Neural cell (in vitro differentiated cells): ENCODE results near the gene DGKI. TPM values are rescaled to one million over a fixed set of nuclear protein-coding genes. Genes with fewer than 3 reads are reported as not detected.

Experiments
- H2AFZ ChIP-seq: fragments of 200-600, 300-800 bp; sonication (generic), shearing (Covaris generic); 2 replicates; pipeline ENCODE4 v1.6.0; 2014; ENCODE audit warnings: low read depth, mild to moderate bottlenecking, antibody characterized with exemption, low read length, moderate library complexity
- H3F3A ChIP-seq: fragments of 200-600 bp; shearing (Covaris generic); 2 replicates; pipeline ENCODE4 v1.6.1; 2016; ENCODE audit warnings: mild to moderate bottlenecking, moderate library complexity, mixed read lengths, antibody characterized with exemption, low read length; ENCODE audit not compliant: insufficient read depth, poor library complexity, severe bottlenecking
- H3K27ac ChIP-seq: fragments of 200-600, 300-800 bp; sonication (generic), shearing (Covaris generic); 2 replicates; pipeline ENCODE4 v1.5.1; 2014; ENCODE audit warnings: mild to moderate bottlenecking, low read length, moderate library complexity
- H3K27me3 ChIP-seq: fragments of 300-800, 200-600 bp; sonication (generic), shearing (Covaris generic); 2 replicates; pipeline ENCODE4 v1.6.0; 2014; ENCODE audit warnings: mild to moderate bottlenecking, low read depth, low read length, moderate library complexity; ENCODE audit not compliant: insufficient read depth
- H3K36me3 ChIP-seq: fragments of 300-800, 200-600 bp; sonication (generic), shearing (Covaris generic); 2 replicates; pipeline ENCODE4 v1.5.1; 2014; ENCODE audit warnings: mild to moderate bottlenecking, antibody characterized with exemption, low read length, moderate library complexity; ENCODE audit not compliant: insufficient read depth
- H3K4me2 ChIP-seq: fragments of 300-800, 200-600 bp; sonication (generic), shearing (Covaris generic); 2 replicates; pipeline ENCODE4 v1.6.0; 2014; ENCODE audit warnings: mild to moderate bottlenecking, low read length
- H3K4me3 ChIP-seq: fragments of 300-800, 200-600 bp; sonication (generic), shearing (Covaris generic); 2 replicates; pipeline ENCODE4 v1.5.1; 2014; ENCODE audit warnings: mild to moderate bottlenecking, low read length, moderate library complexity
- H3K79me2 ChIP-seq: fragments of 200-600 bp; shearing (Covaris generic); replicated peaks from 2 replicates; pipeline ENCODE4 v1.6.0; 2014; ENCODE audit warnings: mild to moderate bottlenecking, low read length, moderate library complexity; ENCODE audit not compliant: insufficient read depth
- H3K9ac ChIP-seq: fragments of 300-800, 200-600 bp; sonication (generic), shearing (Covaris generic); 2 replicates; pipeline ENCODE4 v1.6.1; 2016; ENCODE audit warnings: mild to moderate bottlenecking, low read length, mixed read lengths
- H3K9me2 ChIP-seq: fragments of 200-600 bp; shearing (Covaris generic); 2 replicates; pipeline ENCODE4 v1.6.1; 2016; ENCODE audit warnings: mild to moderate bottlenecking, low read length, mixed read lengths; ENCODE audit not compliant: insufficient read depth
- H3K9me3 ChIP-seq: fragments of 200-600, 300-800 bp; sonication (generic), shearing (Covaris generic); 2 replicates; pipeline ENCODE4 v1.6.1; 2016; ENCODE audit warnings: mild to moderate bottlenecking, mixed run types, low read length, moderate library complexity, mixed read lengths
- H4K20me1 ChIP-seq: fragments of 200-600 bp; shearing (Covaris generic); 2 replicates; pipeline ENCODE4 v1.6.1; 2016; ENCODE audit warnings: mild to moderate bottlenecking, mixed run types; ENCODE audit not compliant: insufficient read depth
- CTCF ChIP-seq: fragments of 450-650 bp; IDR thresholded peaks from 2 replicates; pipeline ENCODE4 v1.5.1; 2014; ENCODE audit warnings: antibody characterized with exemption, mild to moderate bottlenecking, moderate library complexity; ENCODE audit not compliant: poor library complexity, severe bottlenecking
- EP300 ChIP-seq: fragments of 450-650 bp; conservative IDR thresholded peaks from 2 replicates; pipeline ENCODE4 v1.6.1; 2014; ENCODE audit warnings: antibody characterized with exemption, mild to moderate bottlenecking, moderate library complexity; ENCODE audit not compliant: poor library complexity, severe bottlenecking
- EZH2 ChIP-seq: fragments of 200-600, 300-800 bp; shearing (Covaris generic), sonication (generic); IDR thresholded peaks from 2 replicates; pipeline ENCODE4 v1.6.1; 2014; ENCODE audit warnings: antibody characterized with exemption, low read length, borderline replicate concordance, mild to moderate bottlenecking; ENCODE audit not compliant: insufficient read depth, poor library complexity, severe bottlenecking
- MXI1 ChIP-seq: fragments of 450-650 bp; conservative IDR thresholded peaks from 2 replicates; pipeline ENCODE4 v1.6.1; 2014; ENCODE audit warnings: antibody characterized with exemption, mild to moderate bottlenecking; ENCODE audit not compliant: poor library complexity, severe bottlenecking
- POLR2AphosphoS5 ChIP-seq: IDR thresholded peaks from 2 replicates; pipeline ENCODE4 v1.6.1; 2012
- RAD21 ChIP-seq: fragments of 450-650 bp; conservative IDR thresholded peaks from 2 replicates; pipeline ENCODE4 v1.6.1; 2014; ENCODE audit warnings: antibody characterized with exemption, mild to moderate bottlenecking, moderate library complexity
- SMC3 ChIP-seq: fragments of 450-650 bp; conservative IDR thresholded peaks from 2 replicates; pipeline ENCODE4 v1.6.1; 2014; ENCODE audit warnings: antibody characterized with exemption, mild to moderate bottlenecking, moderate library complexity; ENCODE audit not compliant: poor library complexity
- TAF1 ChIP-seq: IDR thresholded peaks from 2 replicates; pipeline ENCODE4 v1.6.1; 2012; ENCODE audit warnings: low read depth
- polyA plus RNA-seq: library from polyadenylated mRNA; depleted of rRNA; stranded (reverse); fragments of >200 nt; gene quantifications from 2 replicates; pipeline ENCODE4 v1.2.3, GENCODE V29; 2014
- TF ChIP-seq, protein P1 (sequence below): IDR thresholded peaks from 2 replicates; pipeline ENCODE4 v1.6.1; 2012; ENCODE audit warnings: borderline replicate concordance

Gene DGKI
- polyA plus RNA-seq, 1 donor from 2014 or later = 15.8 TPM

DNA sequence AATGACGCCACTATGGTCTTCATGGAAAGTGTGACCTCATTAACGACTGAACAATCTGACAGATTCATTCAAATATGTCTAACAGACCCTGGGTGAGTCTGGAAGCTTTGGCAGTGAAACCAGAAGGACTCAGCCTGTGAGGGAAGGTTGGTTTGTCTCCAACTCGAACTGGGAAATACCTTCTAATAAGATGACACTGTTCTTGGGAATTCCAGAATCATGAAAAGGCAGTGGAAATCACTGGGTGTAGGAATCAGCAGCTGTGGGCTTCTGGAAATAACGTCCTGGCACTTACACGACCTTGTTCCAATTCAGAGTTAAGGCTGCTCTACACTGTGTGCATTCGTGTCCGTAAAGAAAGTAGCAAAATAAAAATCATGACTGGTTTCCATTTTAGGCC is 75.1 kb downstream of the DGKI start:
- H4K20me1 ChIP-seq = no peaks in the 10 kb centered on the region
- H3K36me3 ChIP-seq = no peaks in the 10 kb centered on the region
- H3K27ac ChIP-seq = no peak overlapping the region
- TF ChIP-seq CTCF = no peak
- TF ChIP-seq MXI1 = no peak
- TF ChIP-seq EP300 = no peak
- TF ChIP-seq TAF1 = no peak
- TF ChIP-seq, protein P1, sequence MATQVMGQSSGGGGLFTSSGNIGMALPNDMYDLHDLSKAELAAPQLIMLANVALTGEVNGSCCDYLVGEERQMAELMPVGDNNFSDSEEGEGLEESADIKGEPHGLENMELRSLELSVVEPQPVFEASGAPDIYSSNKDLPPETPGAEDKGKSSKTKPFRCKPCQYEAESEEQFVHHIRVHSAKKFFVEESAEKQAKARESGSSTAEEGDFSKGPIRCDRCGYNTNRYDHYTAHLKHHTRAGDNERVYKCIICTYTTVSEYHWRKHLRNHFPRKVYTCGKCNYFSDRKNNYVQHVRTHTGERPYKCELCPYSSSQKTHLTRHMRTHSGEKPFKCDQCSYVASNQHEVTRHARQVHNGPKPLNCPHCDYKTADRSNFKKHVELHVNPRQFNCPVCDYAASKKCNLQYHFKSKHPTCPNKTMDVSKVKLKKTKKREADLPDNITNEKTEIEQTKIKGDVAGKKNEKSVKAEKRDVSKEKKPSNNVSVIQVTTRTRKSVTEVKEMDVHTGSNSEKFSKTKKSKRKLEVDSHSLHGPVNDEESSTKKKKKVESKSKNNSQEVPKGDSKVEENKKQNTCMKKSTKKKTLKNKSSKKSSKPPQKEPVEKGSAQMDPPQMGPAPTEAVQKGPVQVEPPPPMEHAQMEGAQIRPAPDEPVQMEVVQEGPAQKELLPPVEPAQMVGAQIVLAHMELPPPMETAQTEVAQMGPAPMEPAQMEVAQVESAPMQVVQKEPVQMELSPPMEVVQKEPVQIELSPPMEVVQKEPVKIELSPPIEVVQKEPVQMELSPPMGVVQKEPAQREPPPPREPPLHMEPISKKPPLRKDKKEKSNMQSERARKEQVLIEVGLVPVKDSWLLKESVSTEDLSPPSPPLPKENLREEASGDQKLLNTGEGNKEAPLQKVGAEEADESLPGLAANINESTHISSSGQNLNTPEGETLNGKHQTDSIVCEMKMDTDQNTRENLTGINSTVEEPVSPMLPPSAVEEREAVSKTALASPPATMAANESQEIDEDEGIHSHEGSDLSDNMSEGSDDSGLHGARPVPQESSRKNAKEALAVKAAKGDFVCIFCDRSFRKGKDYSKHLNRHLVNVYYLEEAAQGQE = no peak
- no peak for TF ChIP-seq RAD21
- no peak for TF ChIP-seq EZH2
- no peak for TF ChIP-seq SMC3
- TF ChIP-seq POLR2AphosphoS5 = no peak
- H3K4me3 ChIP-seq = no peak overlapping the region
- no peak overlapping the region for H3K9ac ChIP-seq
- H2AFZ ChIP-seq = no peak overlapping the region
- no peaks in the 10 kb centered on the region for H3K27me3 ChIP-seq
- no peak overlapping the region for H3K4me2 ChIP-seq
- H3K9me3 ChIP-seq = no peaks in the 10 kb centered on the region
- H3F3A ChIP-seq = no peaks in the 10 kb centered on the region
- no peaks in the 10 kb centered on the region for H3K79me2 ChIP-seq
- no peaks in the 10 kb centered on the region for H3K9me2 ChIP-seq

GRCh38 chr7:137771273-137771672 is 75.5 kb downstream of the DGKI start:
- H3K4me2 ChIP-seq = no peak overlapping the region
- H4K20me1 ChIP-seq = no peaks in the 10 kb centered on the region
- H2AFZ ChIP-seq = no peak overlapping the region
- TF ChIP-seq TAF1 = no peak
- no peak for TF ChIP-seq RAD21
- TF ChIP-seq EP300 = no peak
- TF ChIP-seq POLR2AphosphoS5 = no peak
- no peak for TF ChIP-seq EZH2
- TF ChIP-seq MXI1 = no peak
- TF ChIP-seq, protein P1 = no peak
- TF ChIP-seq CTCF = no peak
- TF ChIP-seq SMC3 = no peak
- no peaks in the 10 kb centered on the region for H3K36me3 ChIP-seq
- no peak overlapping the region for H3K9ac ChIP-seq
- no peaks in the 10 kb centered on the region for H3K9me2 ChIP-seq
- H3K79me2 ChIP-seq = no peaks in the 10 kb centered on the region
- H3K27me3 ChIP-seq = no peaks in the 10 kb centered on the region
- no peak overlapping the region for H3K4me3 ChIP-seq
- H3K9me3 ChIP-seq = no peaks in the 10 kb centered on the region
- no peak overlapping the region for H3K27ac ChIP-seq
- no peaks in the 10 kb centered on the region for H3F3A ChIP-seq
